Sciatic nerve (tissue), 2 donors: ENCODE data around the gene C16orf74. TPM values are rescaled to one million over a fixed set of nuclear protein-coding genes. Genes with fewer than 3 reads are reported as not detected.

Source experiments
- ATAC-seq: fragments of 200-7000 bp; cut with Tn5 transposase; one replicate; pipeline ENCODE4 v1.9.1; 2020; ENCODE audit warnings: mild to moderate bottlenecking, moderate library complexity
- DNase-seq: peaks from one replicate; pipeline ENCODE4 v3.0.0-alpha.2; 2020; ENCODE audit warnings: low spot score
- intact Hi-C: fragments of 100-400 bp; cut with DNase I; formaldehyde crosslinking; loops from one replicate; pipeline ENCODE4 v1.14.2; 2022
- total RNA-seq: library from RNA; stranded (reverse); fragmentation: NEBNext Ultra II Directional; extraction: Animal tissue kit (Norgen Biotek cat#: 25700); gene quantifications from one replicate; pipeline ENCODE4 v1.2.1, GENCODE V29; 2021
- donor health status: DM: no; HTN: no; CAD: no.
- donor health status: DM: no; HTN: no; CAD: no.

The C16orf74 gene
- total RNA-seq, 1 donor from 2014 or later, result 1.8 TPM

GRCh38 chr16:85707528-85708095, 43.3 kb downstream of the C16orf74 start:
- DNase-seq, result no peak
- intact Hi-C loops, result no loop called here
- no peak for ATAC-seq

- intact Hi-C loops, result no loop called here
- DNase-seq, result no peak
- no peak for ATAC-seq
These were observed 44.4 kb downstream of the C16orf74 start for GRCh38 chr16:85706449-85707034.

- DNase-seq (no peak), ATAC-seq (no peak)
- intact Hi-C loops, result no loop called here
These were observed 45.7 kb downstream of the C16orf74 start for GRCh38 chr16:85704900-85705846.

- intact Hi-C loops, result no loop called here
- ATAC-seq (no peak), DNase-seq (no peak)
These were observed 46.9 kb downstream of the C16orf74 start for GRCh38 chr16:85704011-85704410.

- ATAC-seq (peak; percentile 49), DNase-seq (no peak)
- intact Hi-C loops, result no loop called here
These were observed 51.3 kb downstream of the C16orf74 start for GRCh38 chr16:85699628-85700027.

- DNase-seq, result no peak
- intact Hi-C loops, result no loop called here
- ATAC-seq, result no peak
These were observed 51.8 kb downstream of the C16orf74 start for GRCh38 chr16:85698935-85699558.

- intact Hi-C loops, result no loop called here
- ATAC-seq (no peak), DNase-seq (no peak)
These were observed 52.4 kb downstream of the C16orf74 start for GRCh38 chr16:85698459-85698891.

GRCh38 chr16:85697431-85697830, 53.5 kb downstream of the C16orf74 start:
- intact Hi-C loops, result no loop called here
- DNase-seq, result no peak
- no peak for ATAC-seq

GRCh38 chr16:85696781-85697180, 54.1 kb downstream of the C16orf74 start:
- no peak for ATAC-seq
- intact Hi-C loops, result no loop called here
- no peak for DNase-seq

- no peak for ATAC-seq
- intact Hi-C loops, result no loop called here
- no peak for DNase-seq
These were observed 55.4 kb downstream of the C16orf74 start for GRCh38 chr16:85695196-85696128.

- intact Hi-C loops, result no loop called here
- ATAC-seq (no peak), DNase-seq (no peak)
These were observed 60.3 kb downstream of the C16orf74 start for GRCh38 chr16:85690469-85691064.

GRCh38 chr16:85689950-85690320, 61.0 kb downstream of the C16orf74 start:
- intact Hi-C loops, result no loop called here
- ATAC-seq (no peak), DNase-seq (no peak)

GRCh38 chr16:85689285-85689949, 61.5 kb downstream of the C16orf74 start:
- intact Hi-C loops, result no loop called here
- DNase-seq (no peak), ATAC-seq (no peak)

- intact Hi-C loops, result no loop called here
- DNase-seq (peak; percentile 90), ATAC-seq (peak; percentile 99)
These were observed 62.2 kb downstream of the C16orf74 start, which contains the start of gene GINS2 for GRCh38 chr16:85688586-85689284. TSS of gene GINS2 (minus strand) at chr16:85688954. CDS start at chr16:85688898, 56 bp downstream.

- ATAC-seq (no peak), DNase-seq (no peak)
- intact Hi-C loops, result no loop called here
These were observed 63.0 kb downstream of the C16orf74 start for GRCh38 chr16:85687651-85688471.

GRCh38 chr16:85686912-85687591, 63.8 kb downstream of the C16orf74 start:
- no peak for ATAC-seq
- DNase-seq, result no peak
- intact Hi-C loops, result no loop called here
